Keratinocyte (primary cell): ENCODE results near the gene SH3PXD2A. TPM values are rescaled to one million over a fixed set of nuclear protein-coding genes. Genes with fewer than 3 reads are reported as not detected.

Source experiments
- DNase-seq: peaks from one replicate; pipeline ENCODE4 v3.0.0-alpha.2; 2011; ENCODE audit warnings: low read depth, missing footprints, low spot score
- FAIRE-seq: peaks from 2 replicates; lab custom pipeline; 2011; peaks lifted over from hg19 to GRCh38; lab: Jason Lieb, UNC
- H2AFZ ChIP-seq: 2 replicates; pipeline ENCODE4 v1.6.0; 2012; ENCODE audit warnings: low read length, control low read depth, inconsistent platforms; ENCODE audit not compliant: control insufficient read depth
- H3K27ac ChIP-seq: 2 replicates; pipeline ENCODE4 v1.5.1; 2011; ENCODE audit warnings: low read length; ENCODE audit not compliant: control insufficient read depth, insufficient read depth
- H3K27me3 ChIP-seq: 3 replicates; pipeline ENCODE4 v1.6.0; 2011; ENCODE audit warnings: low read length; ENCODE audit not compliant: control insufficient read depth, insufficient read depth; ENCODE audit errors: extremely low read depth
- H3K36me3 ChIP-seq, 2 experiments: 2 replicates in 1 of 2; 3 replicates in 1 of 2; pipeline ENCODE4 v1.5.1; 2011; ENCODE audit warnings: low read length in 2 of 2, mild to moderate bottlenecking in 1 of 2; ENCODE audit not compliant: control insufficient read depth in 2 of 2, insufficient read depth in 2 of 2; ENCODE audit errors: extremely low read depth in 1 of 2
- H3K4me1 ChIP-seq: 3 replicates; pipeline ENCODE4 v1.5.1; 2011; ENCODE audit warnings: low read length; ENCODE audit not compliant: control insufficient read depth, insufficient read depth; ENCODE audit errors: extremely low read depth
- H3K4me2 ChIP-seq: 3 replicates; pipeline ENCODE4 v1.6.0; 2011; ENCODE audit warnings: low read depth, low read length; ENCODE audit not compliant: control insufficient read depth, insufficient read depth; ENCODE audit errors: extremely low read depth
- H3K4me3 ChIP-seq, 3 experiments: fragments of 200-600 bp in 1 of 3; sonication (generic) in 1 of 3; 2 replicates in 2 of 3; 3 replicates in 1 of 3; pipeline ENCODE4 v1.5.1; 2011 to 2016; ENCODE audit warnings: low read length in 3 of 3, mild to moderate bottlenecking in 3 of 3, control low read depth in 2 of 3, inconsistent platforms in 1 of 3, low read depth in 1 of 3, mixed read lengths in 1 of 3, mixed run types in 1 of 3, moderate library complexity in 1 of 3; ENCODE audit not compliant: control insufficient read depth in 2 of 3, insufficient read depth in 2 of 3; ENCODE audit errors: extremely low read depth in 1 of 3
- H3K79me2 ChIP-seq: 2 replicates; pipeline ENCODE4 v1.6.0; 2012; ENCODE audit warnings: low read length; ENCODE audit not compliant: control insufficient read depth, insufficient read depth
- H3K9ac ChIP-seq: 3 replicates; pipeline ENCODE4 v1.6.0; 2011; ENCODE audit warnings: low read length; ENCODE audit not compliant: control insufficient read depth, insufficient read depth; ENCODE audit errors: extremely low read depth
- H3K9me1 ChIP-seq: 3 replicates; pipeline ENCODE4 v1.6.0; 2011; ENCODE audit warnings: low read length; ENCODE audit not compliant: control insufficient read depth, insufficient read depth; ENCODE audit errors: extremely low read depth
- H3K9me3 ChIP-seq: 2 replicates; pipeline ENCODE4 v1.5.1; 2012; ENCODE audit warnings: low read depth, low read length; ENCODE audit not compliant: control insufficient read depth
- H4K20me1 ChIP-seq: 3 replicates; pipeline ENCODE4 v1.6.0; 2011; ENCODE audit warnings: low read length; ENCODE audit not compliant: control insufficient read depth, insufficient read depth; ENCODE audit errors: extremely low read depth
- CTCF ChIP-seq, 3 experiments: IDR thresholded peaks in 1 of 3; conservative IDR thresholded peaks in 1 of 3; optimal IDR thresholded peaks in 1 of 3; 2 replicates in 2 of 3; 3 replicates in 1 of 3; pipeline versions ENCODE3 to v1.5.1; 2011; ENCODE audit warnings: low read length in 3 of 3, mild to moderate bottlenecking in 3 of 3, moderate library complexity in 2 of 3, control low read depth in 1 of 3, inconsistent platforms in 1 of 3; ENCODE audit not compliant: insufficient read depth in 2 of 3; ENCODE audit errors: extremely low read depth in 1 of 3
- EZH2 ChIP-seq: IDR thresholded peaks from one replicate; pipeline ENCODE4 v1.6.1; 2012; ENCODE audit warnings: inconsistent platforms, mild to moderate bottlenecking, low read length, moderate library complexity
- dilution Hi-C: fragments of 300-500 bp; cut with MboI; formaldehyde crosslinking; loops from one replicate; pipeline ENCODE4 v1.7.0; 2020; ENCODE audit warnings: low sequenced_read_pairs; ENCODE audit not compliant: extremely low pct_ligation_motif_present
- polyA plus RNA-seq, 5 experiments: library from polyadenylated mRNA; depleted of rRNA in 3 of 5; stranded (reverse) in 3 of 5; stranded (forward) in 1 of 5; unstranded in 1 of 5; fragments of >200 nt; gene quantifications; 1 replicate in 1 of 5; 2 replicates in 3 of 5; 3 replicates in 1 of 5; pipeline versions ENCODE4 v1.2.1 to v1.2.3, GENCODE V29; 2011 to 2012; ENCODE audit warnings: missing spikeins in 2 of 5, low read depth in 1 of 5, low replicate concordance in 1 of 5

Gene SH3PXD2A
- polyA plus RNA-seq, 1 donor (not counting 4 experiments of a cell fraction or from before 2014, with no cell fraction given) = 33.9 TPM

- no peak for FAIRE-seq
- Histone ChIP-seq H4K20me1 (peaks cover 38% of the 10 kb centered on the region), H2AFZ (no peak overlapping the region), H3K4me3 (no peak overlapping the region), H3K9me1 (peaks cover 11% of the 10 kb centered on the region), H3K4me1 (peaks cover 52% of the 10 kb centered on the region), H3K9ac (no peak overlapping the region), H3K9me3 (no peaks in the 10 kb centered on the region), H3K36me3 (peaks cover 5 to 33% of the 10 kb centered on the region in 2 experiments), H3K27ac (peak overlapping the region; percentile 0), H3K4me2 (no peak overlapping the region), H3K27me3 (no peaks in the 10 kb centered on the region), H3K79me2 (peaks cover 95% of the 10 kb centered on the region)
- no peak for DNase-seq
- dilution Hi-C loops = no loop called here
- no peak for TF ChIP-seq EZH2
- TF ChIP-seq CTCF (optimal IDR thresholded peaks at IDR 0.05 in 1 of 3, IDR thresholded peaks at IDR 0.05 in 1 of 3, conservative IDR thresholded peaks at IDR 0.05 in 1 of 3; ENCODE audit: extremely low read depth in 1 of 3, insufficient read depth in 2 of 3, low read length in 3 of 3) = no peak
These were observed 37.3 kb downstream of the SH3PXD2A start for GRCh38 chr10:103818105-103818504.

- no peaks in the 10 kb centered on the region for H3K27me3 ChIP-seq
- FAIRE-seq (no peak), DNase-seq (no peak)
- TF ChIP-seq CTCF (optimal IDR thresholded peaks at IDR 0.05 in 1 of 3, IDR thresholded peaks at IDR 0.05 in 1 of 3, conservative IDR thresholded peaks at IDR 0.05 in 1 of 3; ENCODE audit: extremely low read depth in 1 of 3, insufficient read depth in 2 of 3, low read length in 3 of 3) (no peak), EZH2 (no peak)
- no peak overlapping the region for H3K9ac ChIP-seq
- H3K79me2 ChIP-seq = peaks cover 95% of the 10 kb centered on the region
- H3K9me1 ChIP-seq = peaks cover 11% of the 10 kb centered on the region
- no peak overlapping the region for H2AFZ ChIP-seq
- peaks cover 10 to 36% of the 10 kb centered on the region in 2 experiments for H3K36me3 ChIP-seq
- H3K27ac ChIP-seq = no peak overlapping the region
- dilution Hi-C loops = no loop called here
- H4K20me1 ChIP-seq = peaks cover 39% of the 10 kb centered on the region
- no peak overlapping the region for H3K4me3 ChIP-seq
- no peak overlapping the region for H3K4me2 ChIP-seq
- H3K9me3 ChIP-seq = no peaks in the 10 kb centered on the region
- peaks cover 37% of the 10 kb centered on the region for H3K4me1 ChIP-seq
These were observed 38.9 kb downstream of the SH3PXD2A start for GRCh38 chr10:103816431-103816830.
